Measurements from ENCODE around the gene TSPAN9.

GRCh38 chr12:3280967-3281366, 203.8 kb downstream of the TSPAN9 start:
- TF ChIP-seq EZH2 (IDR thresholded peaks at IDR 0.05; ENCODE audit: borderline replicate concordance, low read depth, low read length, poor library complexity, severe bottlenecking) (no peak), CTCF (conservative IDR thresholded peaks at IDR 0.05; ENCODE audit: low read depth, low read length) (no peak)
